NCI-H460 (cell line): ENCODE data around the gene HMX1. TPM values are rescaled to one million over a fixed set of nuclear protein-coding genes. Genes with fewer than 3 reads are reported as not detected.

Experiments
- DNase-seq: peaks from one replicate; pipeline ENCODE4 v3.0.0-alpha.2; 2016; ENCODE audit warnings: low read depth; ENCODE audit errors: extremely low read depth
- total RNA-seq: library from RNA; depleted of rRNA; stranded (reverse); fragments of >200 nt; shearing (Covaris generic); gene quantifications from 2 replicates; pipeline ENCODE4 v1.2.3, GENCODE V29; 2014

HMX1 gene
- total RNA-seq, 1 experiment from 2014 or later: 0.20 TPM

GRCh38 chr4:8830056-8830455 lies 41.6 kb downstream of the HMX1 start:
- DNase-seq: no peak

- DNase-seq: no peak
Observed at GRCh38 chr4:8829584-8829983, 42.1 kb downstream of the HMX1 start.

DNA sequence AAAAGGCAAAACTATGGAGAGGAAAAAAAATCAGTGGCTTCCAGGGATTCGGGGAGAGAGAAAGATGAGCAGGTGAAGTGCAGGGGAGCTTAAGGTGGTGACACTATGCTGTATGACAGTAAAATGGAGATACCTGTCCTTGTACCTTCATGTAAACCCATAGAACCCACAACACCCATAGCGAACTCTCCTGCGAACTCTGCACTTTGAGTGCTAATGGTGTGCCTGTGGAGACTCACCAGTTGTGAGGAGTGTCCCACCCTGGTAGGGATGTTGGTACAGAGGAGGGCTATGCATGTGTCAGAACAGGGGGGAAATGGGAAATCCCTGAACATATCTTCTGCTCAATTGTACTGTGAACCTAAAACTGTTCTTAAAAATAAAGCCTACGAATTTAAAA lies 42.8 kb downstream of the HMX1 start:
- no peak for DNase-seq

DNA sequence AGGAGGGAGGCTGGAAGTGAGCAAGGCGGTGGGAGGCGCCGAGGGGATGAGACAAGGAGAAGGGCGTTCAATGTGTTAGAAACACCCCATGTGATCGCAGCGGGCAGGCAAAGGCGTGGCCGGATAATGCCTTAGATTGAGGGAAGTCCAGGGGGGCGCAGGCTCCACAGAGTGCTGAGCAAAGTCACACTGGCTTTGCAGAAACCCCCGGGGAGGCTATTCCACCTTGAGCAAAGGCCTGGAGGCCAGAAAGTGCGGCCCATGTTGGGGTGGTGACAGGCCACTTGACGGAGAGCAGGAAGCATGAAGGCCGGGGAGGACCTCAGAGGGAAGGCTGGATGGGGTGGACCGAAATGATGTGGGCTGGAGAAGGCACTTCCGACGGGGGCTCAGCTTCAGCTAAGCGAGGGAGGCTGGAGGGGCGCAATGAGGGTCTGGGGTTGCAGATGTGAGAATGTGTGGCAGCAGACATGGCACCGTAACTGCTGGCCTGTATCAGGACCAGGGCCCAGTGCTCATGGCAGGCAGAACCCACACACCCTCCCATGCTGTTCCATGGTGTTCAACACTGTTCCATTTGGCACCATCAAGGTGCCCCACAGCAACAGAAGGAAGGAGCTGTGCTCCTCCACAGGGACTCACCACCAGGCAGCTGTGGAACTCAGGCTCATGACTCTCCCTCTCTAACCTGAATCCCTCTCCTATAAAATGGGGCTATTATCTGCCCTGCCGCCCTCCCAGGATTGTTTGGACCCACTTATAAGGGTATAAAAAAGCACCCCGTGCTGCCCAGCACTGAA lies 50.3 kb downstream of the HMX1 start:
- no peak for DNase-seq

- no peak for DNase-seq
Observed at GRCh38 chr4:8820178-8821102, 51.2 kb downstream of the HMX1 start.

- no peak for DNase-seq
Observed at GRCh38 chr4:8819473-8820177, 52.0 kb downstream of the HMX1 start.

GRCh38 chr4:8819019-8819418 lies 52.6 kb downstream of the HMX1 start:
- DNase-seq: no peak

- no peak for DNase-seq
Observed at GRCh38 chr4:8818063-8818881, 53.4 kb downstream of the HMX1 start.

DNA sequence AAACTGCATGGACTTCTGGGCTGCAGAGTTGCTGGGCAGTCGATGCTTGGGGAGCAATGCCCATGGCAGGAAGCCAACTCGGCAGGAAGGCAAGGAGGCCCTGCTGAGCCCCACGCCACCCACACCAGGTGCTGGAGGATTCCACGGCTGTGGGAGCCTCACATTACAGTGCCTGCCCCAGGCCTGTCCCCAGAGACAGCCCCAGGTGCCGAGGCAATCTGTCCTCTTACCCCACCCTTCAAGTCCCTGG lies 53.9 kb downstream of the HMX1 start:
- DNase-seq: no peak

GRCh38 chr4:8817096-8817812 lies 54.4 kb downstream of the HMX1 start:
- DNase-seq: no peak
